Liver (tissue), 9 donors: ENCODE measurements around the gene TTC7B. TPM values are rescaled to one million over a fixed set of nuclear protein-coding genes. Genes with fewer than 3 reads are reported as not detected.

ENCODE experiments used
- DNase-seq: peaks from one replicate; pipeline ENCODE4 v3.0.0-alpha.2; 2017; ENCODE audit warnings: low spot score
- H3K27ac ChIP-seq, 2 donors: one replicate each; pipeline ENCODE4 v1.7.0; 2013; ENCODE audit warnings: inconsistent platforms in 2 of 2, low read length in 2 of 2, control low read depth in 1 of 2, low read depth in 1 of 2, mild to moderate bottlenecking in 1 of 2
- H3K27me3 ChIP-seq, 4 donors: one replicate each; pipeline versions ENCODE4 v1.6.1 to v1.7.0; 2013; ENCODE audit warnings: low read length in 3 of 4, inconsistent platforms in 1 of 4, mild to moderate bottlenecking in 1 of 4, moderate library complexity in 1 of 4; ENCODE audit not compliant: control insufficient read depth in 4 of 4, insufficient read depth in 4 of 4
- H3K36me3 ChIP-seq, 4 donors: one replicate each; pipeline versions ENCODE4 v1.6.1 to v1.7.0; 2013; ENCODE audit warnings: low read length in 3 of 4, mild to moderate bottlenecking in 3 of 4, low read depth in 1 of 4, moderate library complexity in 1 of 4; ENCODE audit not compliant: control insufficient read depth in 4 of 4, insufficient read depth in 3 of 4
- H3K4me1 ChIP-seq, 4 donors: one replicate each; pipeline versions ENCODE4 v1.6.1 to v1.7.0; 2013; ENCODE audit warnings: low read length in 3 of 4, mild to moderate bottlenecking in 3 of 4, moderate library complexity in 1 of 4; ENCODE audit not compliant: control insufficient read depth in 4 of 4, insufficient read depth in 4 of 4
- H3K4me3 ChIP-seq, 3 donors: one replicate each; pipeline versions ENCODE4 v1.6.1 to v1.7.0; 2013; ENCODE audit warnings: low read length in 3 of 3, control low read depth in 1 of 3, low read depth in 1 of 3, mild to moderate bottlenecking in 1 of 3
- H3K9ac ChIP-seq, 2 donors: one replicate each; pipeline ENCODE4 v1.7.0; 2013; ENCODE audit warnings: low read length in 2 of 2, mild to moderate bottlenecking in 2 of 2, moderate library complexity in 2 of 2, control low read depth in 1 of 2, low read depth in 1 of 2
- H3K9me3 ChIP-seq, 4 donors: one replicate each; pipeline versions ENCODE4 v1.6.1 to v1.7.0; 2013; ENCODE audit warnings: low read length in 3 of 4; ENCODE audit not compliant: control insufficient read depth in 4 of 4
- FOXA2 ChIP-seq: IDR thresholded peaks from 2 replicates; pipeline ENCODE4 v1.6.1; 2016; ENCODE audit warnings: antibody characterized with exemption
- HNF4G ChIP-seq: IDR thresholded peaks from 2 replicates; pipeline ENCODE4 v1.6.1; 2016; ENCODE audit warnings: antibody characterized with exemption
- JUND ChIP-seq, 2 donors: IDR thresholded peaks; 2 replicates each; pipeline ENCODE4 v1.6.1; 2016; ENCODE audit warnings: antibody characterized with exemption in 2 of 2
- RAD21 ChIP-seq, 2 donors: IDR thresholded peaks; 2 replicates each; pipeline ENCODE4 v1.6.1; 2016; ENCODE audit warnings: antibody characterized with exemption in 2 of 2, mild to moderate bottlenecking in 2 of 2
- TAF1 ChIP-seq: conservative IDR thresholded peaks from 2 replicates; pipeline ENCODE4 v1.6.1; 2016; ENCODE audit warnings: antibody characterized with exemption, mild to moderate bottlenecking
- YY1 ChIP-seq: IDR thresholded peaks from 2 replicates; pipeline ENCODE4 v1.6.1; 2016; ENCODE audit warnings: antibody characterized with exemption, mild to moderate bottlenecking
- WGBS: extraction: QIAGEN DNeasy Blood & Tissue Kit; methylation state at CpG from one replicate; pipeline ENCODE4 v1.1.7; 2013; 5-methylcytosine and 5-hydroxymethylcytosine counted together
- polyA plus RNA-seq, 2 donors: library from polyadenylated mRNA; stranded (reverse) in 1 of 2; unstranded in 1 of 2; fragments of 200-250 nt in 1 of 2; fragments of >200 nt in 1 of 2; fragmentation: Nextera tagmentation in 1 of 2; extraction: Ambion mirVana in 1 of 2; gene quantifications; one replicate each; pipeline versions ENCODE4 v1.2.1 to v1.2.3, GENCODE V29; 2013 to 2015
- total RNA-seq, 2 donors: library from RNA; depleted of rRNA; stranded (reverse); fragments of >200 nt; gene quantifications; one replicate each; pipeline ENCODE4 v1.2.3, GENCODE V29; 2014
- TF ChIP-seq, protein P1 (sequence below): IDR thresholded peaks from 2 replicates; pipeline ENCODE4 v1.6.1; 2016; ENCODE audit warnings: antibody characterized with exemption
- TF ChIP-seq, protein P2 (sequence below): IDR thresholded peaks from 2 replicates; pipeline ENCODE4 v1.6.1; 2016; ENCODE audit warnings: antibody characterized with exemption, mild to moderate bottlenecking
- TF ChIP-seq, protein P3 (sequence below): IDR thresholded peaks from 2 replicates; pipeline ENCODE4 v1.6.1; 2016; ENCODE audit warnings: antibody characterized with exemption
- TF ChIP-seq, protein P4 (sequence below): fragments of 150-350 bp; IDR thresholded peaks from 2 replicates; pipeline ENCODE4 v1.5.1; 2017; ENCODE audit warnings: improper control_type of control experiment, low read depth, low read length; ENCODE audit not compliant: missing input control
- donor health status: healthy.
- donor health status: healthy.
- donor health status: healthy.
- donor health status: healthy.
- donor health status: healthy.

The TTC7B gene
- total and polyA plus RNA-seq, 4 donors = 9.1 to 31.0 (median 12.5) TPM

GRCh38 chr14:90678846-90679362 is 137.3 kb downstream of the TTC7B start:
- no peak overlapping the region for H3K4me3 ChIP-seq
- no peak overlapping the region for H3K9ac ChIP-seq
- 96% methylated on average over 6 of the region's 6 CpGs for WGBS
- peaks cover 0 to 6% (median 1%) of the 10 kb centered on the region in 4 donors for H3K36me3 ChIP-seq
- no peaks in the 10 kb centered on the region for H3K9me3 ChIP-seq
- H3K27me3 ChIP-seq = no peaks in the 10 kb centered on the region
- no peak for DNase-seq
- H3K4me1 ChIP-seq = no peaks in the 10 kb centered on the region
- TF ChIP-seq YY1 (no peak), HNF4G (no peak), JUND (IDR thresholded peaks at IDR 0.05) (no peak), FOXA2 (no peak)
- H3K27ac ChIP-seq = no peak overlapping the region

- Histone ChIP-seq H3K9me3 (no peaks in the 10 kb centered on the region), H3K27me3 (no peaks in the 10 kb centered on the region), H3K27ac (no peak overlapping the region), H3K4me3 (no peak overlapping the region), H3K36me3 (peaks cover 0 to 6% (median 1%) of the 10 kb centered on the region in 4 donors), H3K9ac (no peak overlapping the region), H3K4me1 (no peaks in the 10 kb centered on the region)
- 99% methylated on average over 1 of the region's 1 CpG for WGBS
- TF ChIP-seq, protein P1, sequence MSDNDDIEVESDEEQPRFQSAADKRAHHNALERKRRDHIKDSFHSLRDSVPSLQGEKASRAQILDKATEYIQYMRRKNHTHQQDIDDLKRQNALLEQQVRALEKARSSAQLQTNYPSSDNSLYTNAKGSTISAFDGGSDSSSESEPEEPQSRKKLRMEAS = no peak
- TF ChIP-seq RAD21 (IDR thresholded peaks at IDR 0.05) = no peak
- TF ChIP-seq, protein P2, sequence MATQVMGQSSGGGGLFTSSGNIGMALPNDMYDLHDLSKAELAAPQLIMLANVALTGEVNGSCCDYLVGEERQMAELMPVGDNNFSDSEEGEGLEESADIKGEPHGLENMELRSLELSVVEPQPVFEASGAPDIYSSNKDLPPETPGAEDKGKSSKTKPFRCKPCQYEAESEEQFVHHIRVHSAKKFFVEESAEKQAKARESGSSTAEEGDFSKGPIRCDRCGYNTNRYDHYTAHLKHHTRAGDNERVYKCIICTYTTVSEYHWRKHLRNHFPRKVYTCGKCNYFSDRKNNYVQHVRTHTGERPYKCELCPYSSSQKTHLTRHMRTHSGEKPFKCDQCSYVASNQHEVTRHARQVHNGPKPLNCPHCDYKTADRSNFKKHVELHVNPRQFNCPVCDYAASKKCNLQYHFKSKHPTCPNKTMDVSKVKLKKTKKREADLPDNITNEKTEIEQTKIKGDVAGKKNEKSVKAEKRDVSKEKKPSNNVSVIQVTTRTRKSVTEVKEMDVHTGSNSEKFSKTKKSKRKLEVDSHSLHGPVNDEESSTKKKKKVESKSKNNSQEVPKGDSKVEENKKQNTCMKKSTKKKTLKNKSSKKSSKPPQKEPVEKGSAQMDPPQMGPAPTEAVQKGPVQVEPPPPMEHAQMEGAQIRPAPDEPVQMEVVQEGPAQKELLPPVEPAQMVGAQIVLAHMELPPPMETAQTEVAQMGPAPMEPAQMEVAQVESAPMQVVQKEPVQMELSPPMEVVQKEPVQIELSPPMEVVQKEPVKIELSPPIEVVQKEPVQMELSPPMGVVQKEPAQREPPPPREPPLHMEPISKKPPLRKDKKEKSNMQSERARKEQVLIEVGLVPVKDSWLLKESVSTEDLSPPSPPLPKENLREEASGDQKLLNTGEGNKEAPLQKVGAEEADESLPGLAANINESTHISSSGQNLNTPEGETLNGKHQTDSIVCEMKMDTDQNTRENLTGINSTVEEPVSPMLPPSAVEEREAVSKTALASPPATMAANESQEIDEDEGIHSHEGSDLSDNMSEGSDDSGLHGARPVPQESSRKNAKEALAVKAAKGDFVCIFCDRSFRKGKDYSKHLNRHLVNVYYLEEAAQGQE = no peak
- no peak for DNase-seq
Observed at GRCh38 chr14:90678420-90678819, 137.8 kb downstream of the TTC7B start.

- 76% methylated on average over 5 of the region's 5 CpGs for WGBS
- TF ChIP-seq JUND (IDR thresholded peaks at IDR 0.05) = peak in 1 of 2 donors; percentile 63
- TF ChIP-seq TAF1 = no peak
- H3K27me3 ChIP-seq = no peaks in the 10 kb centered on the region
- H3K4me3 ChIP-seq = no peak overlapping the region
- H3K36me3 ChIP-seq = peaks cover 0 to 8% (median 4%) of the 10 kb centered on the region in 4 donors
- H3K4me1 ChIP-seq = no peaks in the 10 kb centered on the region
- H3K27ac ChIP-seq = no peak overlapping the region
- no peak overlapping the region for H3K9ac ChIP-seq
- H3K9me3 ChIP-seq = no peaks in the 10 kb centered on the region
- DNase-seq = no peak
Observed at GRCh38 chr14:90677484-90678050, 138.7 kb downstream of the TTC7B start.

DNA sequence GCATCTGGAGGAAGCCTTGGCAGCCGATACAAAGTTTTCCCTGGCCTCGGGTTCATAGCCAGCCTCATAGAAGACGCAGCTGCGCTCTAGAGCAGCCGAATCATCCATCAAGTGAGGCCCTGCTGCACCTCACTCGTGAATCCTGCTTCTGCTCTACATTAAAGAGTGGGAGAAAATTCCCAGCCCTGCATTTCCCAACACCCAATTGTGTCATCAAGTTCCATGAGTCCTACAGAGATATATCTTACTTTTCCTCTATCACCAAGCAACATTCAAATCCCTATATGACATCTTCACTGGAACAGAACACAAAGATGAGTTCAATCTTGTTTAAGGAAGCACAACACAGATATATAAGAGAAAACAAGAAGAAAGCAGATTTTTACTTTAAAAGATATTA is 139.3 kb downstream of the TTC7B start:
- 96% methylated on average over 6 of the region's 6 CpGs for WGBS
- H3K9ac ChIP-seq = no peak overlapping the region
- DNase-seq = no peak
- peak overlapping the region in 1 of 2 donors; percentile 41 for H3K27ac ChIP-seq
- H3K27me3 ChIP-seq = no peaks in the 10 kb centered on the region
- H3K4me1 ChIP-seq = no peaks in the 10 kb centered on the region
- no peak overlapping the region for H3K4me3 ChIP-seq
- TF ChIP-seq, protein P2 = no peak
- TF ChIP-seq, protein P3, sequence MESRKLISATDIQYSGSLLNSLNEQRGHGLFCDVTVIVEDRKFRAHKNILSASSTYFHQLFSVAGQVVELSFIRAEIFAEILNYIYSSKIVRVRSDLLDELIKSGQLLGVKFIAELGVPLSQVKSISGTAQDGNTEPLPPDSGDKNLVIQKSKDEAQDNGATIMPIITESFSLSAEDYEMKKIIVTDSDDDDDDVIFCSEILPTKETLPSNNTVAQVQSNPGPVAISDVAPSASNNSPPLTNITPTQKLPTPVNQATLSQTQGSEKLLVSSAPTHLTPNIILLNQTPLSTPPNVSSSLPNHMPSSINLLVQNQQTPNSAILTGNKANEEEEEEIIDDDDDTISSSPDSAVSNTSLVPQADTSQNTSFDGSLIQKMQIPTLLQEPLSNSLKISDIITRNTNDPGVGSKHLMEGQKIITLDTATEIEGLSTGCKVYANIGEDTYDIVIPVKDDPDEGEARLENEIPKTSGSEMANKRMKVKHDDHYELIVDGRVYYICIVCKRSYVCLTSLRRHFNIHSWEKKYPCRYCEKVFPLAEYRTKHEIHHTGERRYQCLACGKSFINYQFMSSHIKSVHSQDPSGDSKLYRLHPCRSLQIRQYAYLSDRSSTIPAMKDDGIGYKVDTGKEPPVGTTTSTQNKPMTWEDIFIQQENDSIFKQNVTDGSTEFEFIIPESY = no peak
- TF ChIP-seq TAF1 (no peak), YY1 (no peak)
- TF ChIP-seq, protein P4, sequence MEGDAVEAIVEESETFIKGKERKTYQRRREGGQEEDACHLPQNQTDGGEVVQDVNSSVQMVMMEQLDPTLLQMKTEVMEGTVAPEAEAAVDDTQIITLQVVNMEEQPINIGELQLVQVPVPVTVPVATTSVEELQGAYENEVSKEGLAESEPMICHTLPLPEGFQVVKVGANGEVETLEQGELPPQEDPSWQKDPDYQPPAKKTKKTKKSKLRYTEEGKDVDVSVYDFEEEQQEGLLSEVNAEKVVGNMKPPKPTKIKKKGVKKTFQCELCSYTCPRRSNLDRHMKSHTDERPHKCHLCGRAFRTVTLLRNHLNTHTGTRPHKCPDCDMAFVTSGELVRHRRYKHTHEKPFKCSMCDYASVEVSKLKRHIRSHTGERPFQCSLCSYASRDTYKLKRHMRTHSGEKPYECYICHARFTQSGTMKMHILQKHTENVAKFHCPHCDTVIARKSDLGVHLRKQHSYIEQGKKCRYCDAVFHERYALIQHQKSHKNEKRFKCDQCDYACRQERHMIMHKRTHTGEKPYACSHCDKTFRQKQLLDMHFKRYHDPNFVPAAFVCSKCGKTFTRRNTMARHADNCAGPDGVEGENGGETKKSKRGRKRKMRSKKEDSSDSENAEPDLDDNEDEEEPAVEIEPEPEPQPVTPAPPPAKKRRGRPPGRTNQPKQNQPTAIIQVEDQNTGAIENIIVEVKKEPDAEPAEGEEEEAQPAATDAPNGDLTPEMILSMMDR = no peak
- H3K9me3 ChIP-seq = no peaks in the 10 kb centered on the region
- peaks cover 0 to 14% (median 7%) of the 10 kb centered on the region in 4 donors for H3K36me3 ChIP-seq
